Gastrocnemius medialis (tissue), 4 donors: ENCODE measurements around the gene PTPRQ.

Experiments
- POLR2A ChIP-seq, 2 donors: fragments of 450-650 bp; IDR thresholded peaks; one replicate each; pipeline ENCODE4 v1.6.1; 2017; ENCODE audit warnings: antibody characterized with exemption in 2 of 2, mild to moderate bottlenecking in 2 of 2, moderate library complexity in 2 of 2
- TF ChIP-seq, protein P1 (sequence below), 5 experiments: fragments of 450-650 bp in 3 of 5; fragments of 200-600 bp in 2 of 5; sonication (generic) in 2 of 5; IDR thresholded peaks in 4 of 5; conservative IDR thresholded peaks in 1 of 5; 1 replicate in 4 of 5; 2 replicates in 1 of 5; pipeline ENCODE4 v1.5.1; 2016 to 2019; ENCODE audit warnings: antibody characterized with exemption in 5 of 5, mild to moderate bottlenecking in 3 of 5, moderate library complexity in 3 of 5

DNA sequence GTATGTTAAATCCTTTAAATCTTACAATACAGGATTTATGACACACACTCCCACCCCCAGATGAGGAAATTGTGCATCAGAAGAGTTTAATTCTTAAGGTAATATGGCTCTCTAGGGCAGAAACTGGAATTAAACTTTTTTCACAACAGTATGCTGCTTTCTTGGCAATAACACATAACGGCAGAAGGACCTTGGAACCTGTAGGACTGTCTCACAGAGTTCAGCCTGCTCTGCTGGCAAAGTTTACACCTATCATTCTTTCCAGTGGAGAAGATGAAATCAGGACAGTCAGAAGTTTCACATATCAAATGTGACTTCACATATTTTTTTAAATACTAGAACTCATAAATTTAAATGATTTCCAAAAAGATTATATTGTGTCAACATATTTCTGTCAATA lies 232.8 kb downstream of the PTPRQ start:
- TF ChIP-seq, protein P1, sequence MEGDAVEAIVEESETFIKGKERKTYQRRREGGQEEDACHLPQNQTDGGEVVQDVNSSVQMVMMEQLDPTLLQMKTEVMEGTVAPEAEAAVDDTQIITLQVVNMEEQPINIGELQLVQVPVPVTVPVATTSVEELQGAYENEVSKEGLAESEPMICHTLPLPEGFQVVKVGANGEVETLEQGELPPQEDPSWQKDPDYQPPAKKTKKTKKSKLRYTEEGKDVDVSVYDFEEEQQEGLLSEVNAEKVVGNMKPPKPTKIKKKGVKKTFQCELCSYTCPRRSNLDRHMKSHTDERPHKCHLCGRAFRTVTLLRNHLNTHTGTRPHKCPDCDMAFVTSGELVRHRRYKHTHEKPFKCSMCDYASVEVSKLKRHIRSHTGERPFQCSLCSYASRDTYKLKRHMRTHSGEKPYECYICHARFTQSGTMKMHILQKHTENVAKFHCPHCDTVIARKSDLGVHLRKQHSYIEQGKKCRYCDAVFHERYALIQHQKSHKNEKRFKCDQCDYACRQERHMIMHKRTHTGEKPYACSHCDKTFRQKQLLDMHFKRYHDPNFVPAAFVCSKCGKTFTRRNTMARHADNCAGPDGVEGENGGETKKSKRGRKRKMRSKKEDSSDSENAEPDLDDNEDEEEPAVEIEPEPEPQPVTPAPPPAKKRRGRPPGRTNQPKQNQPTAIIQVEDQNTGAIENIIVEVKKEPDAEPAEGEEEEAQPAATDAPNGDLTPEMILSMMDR (IDR thresholded peaks at IDR 0.05 in 4 of 5, conservative IDR thresholded peaks at IDR 0.05 in 1 of 5): no peak
- no peak for TF ChIP-seq POLR2A (IDR thresholded peaks at IDR 0.05)
